NCI-H2196 treated with DMSO at 0.1 percent for 48 hours (cell line): Measurements from ENCODE around the gene SNRNP40.
"Not testable (repeated sequence)": the region's sequence is repeated elsewhere in the genome, so short reads cannot be mapped to it uniquely, and the experiment has no call there.

Experiments used
- DNase-seq: peaks from one replicate; lab custom pipeline; 2025; ENCODE audit not compliant: unreplicated experiment; lab: John Stamatoyannopoulos, UW

The SNRNP40 gene

GRCh38 chr1:31287791-31288190 lies 8.8 kb downstream of the SNRNP40 start:
- DNase-seq = not testable (repeated sequence)

GRCh38 chr1:31282426-31282825 lies 14.2 kb downstream of the SNRNP40 start:
- DNase-seq = not testable (repeated sequence)

- no peak for DNase-seq
Measured at GRCh38 chr1:31273619-31274018, 23.0 kb downstream of the SNRNP40 start.

- no peak for DNase-seq
Measured at GRCh38 chr1:31272369-31272768, 24.2 kb downstream of the SNRNP40 start.

- DNase-seq = no peak
Measured at GRCh38 chr1:31266547-31266946, 30.0 kb downstream of the SNRNP40 start.

GRCh38 chr1:31264790-31265386 lies 31.7 kb downstream of the SNRNP40 start:
- no peak for DNase-seq

- no peak for DNase-seq
Measured at GRCh38 chr1:31263408-31263807, 33.2 kb downstream of the SNRNP40 start.

- DNase-seq = not testable (repeated sequence)
Measured at GRCh38 chr1:31262393-31262792, 34.2 kb downstream of the SNRNP40 start.

GRCh38 chr1:31261916-31262315 lies 34.7 kb downstream of the SNRNP40 start:
- no peak for DNase-seq

GRCh38 chr1:31259746-31260145 lies 36.8 kb downstream of the SNRNP40 start:
- no peak for DNase-seq

GRCh38 chr1:31258581-31258980 lies 38.0 kb downstream of the SNRNP40 start:
- DNase-seq = no peak

GRCh38 chr1:31257213-31257612 lies 39.4 kb downstream of the SNRNP40 start:
- DNase-seq = no peak

GRCh38 chr1:31249854-31250253 lies 46.7 kb downstream of the SNRNP40 start:
- DNase-seq = no peak

GRCh38 chr1:31248276-31248675 lies 48.3 kb downstream of the SNRNP40 start:
- DNase-seq = no peak

- DNase-seq = no peak
Measured at GRCh38 chr1:31244326-31244725, 52.3 kb downstream of the SNRNP40 start.

- DNase-seq = no peak
Measured at GRCh38 chr1:31243501-31244286, 52.9 kb downstream of the SNRNP40 start.

- DNase-seq = no peak
Measured at GRCh38 chr1:31241321-31241720, 55.3 kb downstream of the SNRNP40 start.

GRCh38 chr1:31239653-31240241 lies 56.8 kb downstream of the SNRNP40 start, which contains the start of gene NKAIN1:
NKAIN1 (minus strand) TSS chr1:31239887; CDS start chr1:31239547, 340 bp downstream.
- DNase-seq = no peak

- no peak for DNase-seq
Measured at GRCh38 chr1:31238986-31239613, 57.5 kb downstream of the SNRNP40 start.

GRCh38 chr1:31238612-31238985 lies 58.0 kb downstream of the SNRNP40 start:
- no peak for DNase-seq

- no peak for DNase-seq
Measured at GRCh38 chr1:31234870-31235269, 61.7 kb downstream of the SNRNP40 start.
